Esophagus muscularis mucosa (tissue), 3 donors: ENCODE data around the gene PRSS21.

ENCODE experiments used
- POLR2A ChIP-seq: fragments of 450-650 bp; IDR thresholded peaks from one replicate; pipeline ENCODE4 v1.6.1; 2017; ENCODE audit warnings: antibody characterized with exemption, moderate library complexity, mild to moderate bottlenecking, low read depth
- POLR2AphosphoS5 ChIP-seq, 2 donors: sonication (generic); formaldehyde crosslinking; IDR thresholded peaks; one replicate each; pipeline ENCODE4 v1.6.1; 2017; ENCODE audit warnings: antibody characterized with exemption in 2 of 2
- TF ChIP-seq, protein P1 (sequence below), 3 experiments: fragments of 200-600 bp in 2 of 3; fragments of 450-650 bp in 1 of 3; sonication (generic) in 2 of 3; IDR thresholded peaks; one replicate each; pipeline ENCODE4 v1.5.1; 2017 to 2019; ENCODE audit warnings: antibody characterized with exemption in 3 of 3, mild to moderate bottlenecking in 2 of 3, moderate library complexity in 1 of 3

DNA sequence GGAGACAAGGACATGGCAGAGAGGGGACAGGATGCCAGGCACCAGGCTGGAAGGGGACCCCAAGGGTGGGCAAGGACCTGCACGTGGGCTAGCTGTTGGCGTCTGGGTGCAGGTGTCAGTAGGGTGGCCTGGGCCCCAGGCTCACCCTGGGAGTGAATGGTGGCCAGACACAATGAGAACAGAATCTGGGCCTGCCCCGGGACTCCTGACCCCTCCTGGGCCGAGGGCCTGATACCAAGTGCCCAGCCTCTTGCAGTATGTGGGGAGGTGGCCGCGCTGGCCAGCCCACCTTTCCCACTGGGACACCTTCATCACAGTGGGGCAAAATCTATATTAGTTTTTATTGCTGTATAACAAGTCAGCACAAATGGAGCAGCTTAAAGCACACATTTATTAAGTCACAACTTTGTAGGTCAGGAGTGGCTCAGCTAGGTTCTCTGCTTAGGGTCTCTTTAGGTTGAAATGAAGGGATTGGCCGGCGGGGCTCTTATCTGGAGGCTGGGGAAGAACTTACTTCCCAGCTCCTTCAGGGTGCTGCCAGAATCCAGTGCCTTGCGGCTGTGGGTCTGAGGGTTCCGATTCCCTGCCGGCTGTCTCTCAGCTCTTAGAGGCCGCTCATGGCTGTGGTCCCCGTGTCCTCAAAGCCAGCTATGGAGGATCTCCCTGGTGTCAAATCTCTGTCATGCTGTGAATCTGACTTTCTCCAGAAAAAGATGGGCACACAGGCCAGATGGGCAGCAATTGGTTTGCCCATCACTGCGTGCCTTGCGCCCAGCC lies 33.3 kb upstream of the PRSS21 start:
- no peak for TF ChIP-seq POLR2A
- TF ChIP-seq, protein P1, sequence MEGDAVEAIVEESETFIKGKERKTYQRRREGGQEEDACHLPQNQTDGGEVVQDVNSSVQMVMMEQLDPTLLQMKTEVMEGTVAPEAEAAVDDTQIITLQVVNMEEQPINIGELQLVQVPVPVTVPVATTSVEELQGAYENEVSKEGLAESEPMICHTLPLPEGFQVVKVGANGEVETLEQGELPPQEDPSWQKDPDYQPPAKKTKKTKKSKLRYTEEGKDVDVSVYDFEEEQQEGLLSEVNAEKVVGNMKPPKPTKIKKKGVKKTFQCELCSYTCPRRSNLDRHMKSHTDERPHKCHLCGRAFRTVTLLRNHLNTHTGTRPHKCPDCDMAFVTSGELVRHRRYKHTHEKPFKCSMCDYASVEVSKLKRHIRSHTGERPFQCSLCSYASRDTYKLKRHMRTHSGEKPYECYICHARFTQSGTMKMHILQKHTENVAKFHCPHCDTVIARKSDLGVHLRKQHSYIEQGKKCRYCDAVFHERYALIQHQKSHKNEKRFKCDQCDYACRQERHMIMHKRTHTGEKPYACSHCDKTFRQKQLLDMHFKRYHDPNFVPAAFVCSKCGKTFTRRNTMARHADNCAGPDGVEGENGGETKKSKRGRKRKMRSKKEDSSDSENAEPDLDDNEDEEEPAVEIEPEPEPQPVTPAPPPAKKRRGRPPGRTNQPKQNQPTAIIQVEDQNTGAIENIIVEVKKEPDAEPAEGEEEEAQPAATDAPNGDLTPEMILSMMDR (IDR thresholded peaks at IDR 0.05): no peak
- no peak for TF ChIP-seq POLR2AphosphoS5 (IDR thresholded peaks at IDR 0.05)
